GM18505 (cell line): ENCODE results near the gene ZSCAN12.
"Not testable (repeated sequence)": the region's sequence is repeated elsewhere in the genome, so short reads cannot be mapped to it uniquely, and the experiment has no call there.

Source experiments
- ATAC-seq: cut with Tn5 transposase; IDR thresholded peaks from one replicate; pipeline ENCODE4 v1.9.1; 2021; ENCODE audit not compliant: unreplicated experiment
- POLR2A ChIP-seq: IDR thresholded peaks from 4 replicates; pipeline ENCODE4 v1.6.1; 2011; ENCODE audit warnings: borderline replicate concordance; ENCODE audit not compliant: insufficient read depth, insufficient read length; ENCODE audit errors: extremely low read depth

The ZSCAN12 gene

DNA sequence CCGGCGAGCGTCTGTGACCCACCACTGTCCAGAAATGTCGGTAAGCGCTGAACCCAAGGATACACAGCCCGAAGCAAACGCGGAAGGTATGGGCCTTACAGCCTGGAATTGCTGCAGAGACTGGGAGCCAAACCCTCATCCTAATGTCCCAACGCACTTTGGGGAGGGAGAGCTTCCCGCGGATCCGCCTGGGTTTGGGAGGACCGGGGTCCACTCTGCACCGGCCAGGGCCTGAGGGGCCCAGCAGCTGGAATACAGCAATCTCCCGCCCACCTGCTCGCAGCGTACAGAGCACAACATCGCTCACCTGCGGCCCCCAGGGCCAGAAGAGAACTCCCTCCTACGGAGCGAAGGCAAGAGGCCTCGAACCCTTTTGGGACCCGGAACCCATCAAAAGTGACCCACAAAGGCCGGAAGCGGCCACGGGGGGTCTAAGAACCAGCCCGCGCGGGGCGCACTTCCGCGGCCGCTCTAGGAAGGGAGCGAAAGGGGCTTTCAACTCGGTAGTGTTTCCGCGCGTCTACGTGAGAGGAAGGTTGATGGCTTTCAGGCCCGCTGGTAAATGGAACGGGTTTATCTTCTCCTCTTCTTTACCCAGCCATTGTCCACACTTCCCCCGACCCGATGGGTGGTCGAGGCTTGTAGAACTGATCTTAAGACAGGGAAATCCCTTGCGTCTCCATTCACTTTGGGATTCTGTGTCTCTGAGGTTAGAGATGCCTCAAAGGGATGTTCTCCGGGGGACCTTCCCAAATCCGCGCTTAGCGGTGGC, at the start of gene ZSCAN12:
ZSCAN12 (minus strand) TSS at position 398 of the 772 bp plus-strand sequence. CDS start 1,342 bp downstream, outside the sequence.
- ATAC-seq, result peak; percentile 89
- TF ChIP-seq POLR2A, result peak; percentile 94

DNA sequence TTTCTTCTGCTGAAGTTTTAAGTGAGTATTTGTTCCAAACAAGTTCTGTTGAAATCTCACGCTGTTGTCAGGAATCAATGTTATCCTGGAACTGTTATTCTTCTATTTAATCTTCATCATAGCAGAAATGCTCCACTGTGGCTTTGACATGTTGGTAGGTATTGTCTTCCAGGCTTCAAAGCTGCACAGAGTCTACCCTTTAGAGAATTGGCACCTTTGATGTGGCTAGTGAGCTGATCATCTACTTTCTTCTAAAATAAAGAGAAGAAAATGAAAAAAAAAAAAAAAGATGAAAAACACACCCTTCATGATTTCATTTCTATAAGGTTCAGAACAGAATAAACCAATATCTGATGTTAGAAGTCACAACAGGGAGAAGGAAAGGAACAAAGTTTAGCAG, 49.5 kb upstream of the ZSCAN12 start:
- no peak for TF ChIP-seq POLR2A
- no peak for ATAC-seq

DNA sequence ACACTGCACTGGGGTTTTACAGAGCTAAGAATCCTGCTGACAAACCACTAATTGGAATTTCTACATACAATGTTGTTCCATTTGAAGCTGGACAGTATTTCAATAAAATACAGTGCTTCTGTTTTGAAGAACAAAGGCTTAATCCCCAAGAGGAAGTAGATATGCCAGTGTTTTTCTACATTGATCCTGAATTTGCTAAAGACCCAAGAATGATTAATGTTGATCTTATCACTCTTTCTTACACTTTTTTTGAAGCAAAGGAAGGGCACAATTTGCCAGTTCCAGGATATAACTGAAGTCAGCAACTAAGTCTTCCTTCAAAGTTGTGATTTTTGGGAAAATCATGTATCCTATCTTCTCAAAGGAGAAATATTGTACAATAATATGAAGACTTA, 48.0 kb upstream of the ZSCAN12 start:
- not testable (repeated sequence) for ATAC-seq

DNA sequence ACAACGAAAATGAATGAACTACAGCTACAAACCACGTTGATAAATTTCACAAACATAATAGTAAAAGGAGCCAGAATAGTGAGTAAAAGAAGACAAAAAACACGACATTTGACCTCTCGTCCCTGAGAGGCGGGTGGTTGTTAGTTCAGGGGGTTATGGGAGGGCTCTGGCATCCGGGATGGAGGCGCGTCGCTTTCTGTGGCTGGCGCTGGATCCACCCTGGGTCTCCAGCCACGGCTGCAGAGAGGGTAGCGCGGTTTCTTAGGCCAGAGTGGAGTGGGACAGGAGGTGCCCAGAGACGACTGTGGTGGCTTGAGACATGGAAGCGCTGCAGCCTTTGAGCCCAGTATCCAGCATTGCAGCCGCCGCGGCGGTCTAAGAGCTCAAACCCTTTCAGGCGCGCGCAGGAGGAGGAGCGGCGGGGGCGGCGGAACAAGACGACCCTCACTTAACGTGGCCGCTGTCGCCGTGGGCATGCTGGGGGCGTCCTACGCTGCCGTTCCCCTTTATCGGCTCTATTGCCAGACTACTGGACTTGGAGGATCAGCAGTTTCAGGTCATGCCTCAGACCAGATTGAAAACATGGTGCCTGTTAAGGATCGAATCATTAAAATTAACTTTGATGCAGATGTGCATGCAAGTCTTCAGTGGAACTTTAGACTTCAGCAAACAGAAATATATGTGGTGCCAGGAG, 47.4 kb upstream of the ZSCAN12 start:
- ATAC-seq, result no peak
- TF ChIP-seq POLR2A, result no peak

DNA sequence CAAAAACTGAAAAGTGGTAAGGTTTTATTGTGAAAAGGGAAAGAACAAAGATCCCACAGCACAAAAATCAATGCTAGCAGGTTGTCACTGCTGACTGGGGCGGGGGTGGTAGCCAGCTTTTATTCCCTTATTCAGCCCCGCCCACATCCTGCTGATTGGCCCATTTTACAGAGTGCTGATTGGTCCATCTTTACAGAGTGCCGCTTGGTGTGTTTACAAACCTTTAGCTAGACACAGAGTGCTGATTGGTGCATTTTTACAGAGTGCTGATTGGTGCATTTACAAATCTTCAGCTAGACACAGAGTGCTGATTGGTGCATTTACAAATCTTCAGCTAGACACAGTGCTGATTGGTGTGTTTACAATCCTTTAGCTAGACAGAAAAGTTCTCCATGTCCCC, 45.2 kb upstream of the ZSCAN12 start:
- not testable (repeated sequence) for ATAC-seq

DNA sequence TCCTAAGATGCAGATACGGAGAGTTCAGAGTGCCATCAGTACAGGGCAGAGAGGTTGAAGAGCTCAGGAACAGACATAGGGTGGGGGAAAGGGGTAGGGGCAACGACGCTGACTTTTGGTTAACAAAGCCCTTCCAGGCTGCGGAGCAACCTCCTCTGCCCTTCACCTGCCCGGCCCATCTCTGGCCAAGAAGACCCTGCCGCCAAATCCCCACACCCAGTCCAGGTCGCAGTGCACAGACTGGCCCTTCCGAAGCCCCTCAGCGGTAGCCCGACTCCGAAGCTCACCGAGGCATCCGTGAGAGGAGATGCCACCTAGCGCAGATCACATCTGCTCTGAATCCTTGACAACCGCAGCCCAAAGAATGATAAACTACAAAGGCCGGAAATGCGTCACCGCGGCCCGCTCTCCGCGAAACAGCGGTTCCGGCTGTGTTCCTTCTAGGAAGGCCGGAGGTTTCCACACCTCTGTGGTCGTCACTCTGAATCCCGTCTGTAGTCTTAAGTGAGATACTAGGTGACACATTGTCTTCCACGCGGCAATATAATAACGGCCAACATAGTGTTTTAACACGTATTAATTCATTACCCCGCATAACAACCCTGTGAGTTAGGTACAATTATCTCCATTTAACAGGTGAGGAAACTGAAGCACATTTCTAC, 43.7 kb upstream of the ZSCAN12 start, which contains the start of gene ZSCAN23:
ZSCAN23 (minus strand) TSS at position 380 of the 662 bp plus-strand sequence. CDS start 7,225 bp downstream, outside the sequence.
- peak; percentile 85 for TF ChIP-seq POLR2A
- ATAC-seq, result peak; percentile 86

DNA sequence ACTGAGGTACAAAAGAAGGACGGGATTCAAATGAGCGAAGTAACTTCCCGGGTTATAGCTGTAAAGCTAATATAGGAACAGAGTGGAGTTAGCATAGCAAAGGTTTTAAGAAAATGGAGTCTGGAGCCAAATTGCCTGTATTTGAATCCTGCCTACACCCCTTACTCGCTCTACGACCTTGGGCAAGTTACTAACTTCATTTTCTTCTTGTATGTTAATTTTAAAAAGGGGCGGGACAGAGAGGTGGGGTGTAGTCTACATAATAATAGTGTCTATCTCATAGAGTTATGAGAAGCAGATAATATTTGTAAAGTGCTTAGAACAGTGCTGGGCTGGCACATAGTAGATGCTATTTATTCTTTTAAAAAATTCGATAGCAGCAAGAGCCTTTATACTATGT, 43.0 kb upstream of the ZSCAN12 start:
- no peak for TF ChIP-seq POLR2A
- ATAC-seq, result no peak

DNA sequence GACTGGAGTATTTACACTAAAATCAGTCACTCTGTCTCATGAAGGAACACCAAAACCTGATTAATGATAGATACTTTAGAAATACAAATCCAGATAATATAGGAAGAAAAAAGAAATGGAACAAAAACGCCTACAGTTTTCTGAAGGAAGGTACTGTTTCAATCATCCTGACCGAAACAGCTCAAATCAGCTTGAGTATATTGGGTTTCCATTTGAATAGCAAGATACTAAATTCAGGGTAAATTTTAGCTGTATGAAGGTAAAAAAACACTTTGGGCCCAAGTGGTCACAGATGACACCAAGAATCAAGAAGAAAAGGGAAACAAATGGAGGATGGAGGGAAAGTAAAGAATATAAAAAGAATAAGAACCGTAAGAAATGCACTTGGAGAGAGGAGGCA, 36.9 kb upstream of the ZSCAN12 start:
- TF ChIP-seq POLR2A, result no peak
- ATAC-seq, result no peak

DNA sequence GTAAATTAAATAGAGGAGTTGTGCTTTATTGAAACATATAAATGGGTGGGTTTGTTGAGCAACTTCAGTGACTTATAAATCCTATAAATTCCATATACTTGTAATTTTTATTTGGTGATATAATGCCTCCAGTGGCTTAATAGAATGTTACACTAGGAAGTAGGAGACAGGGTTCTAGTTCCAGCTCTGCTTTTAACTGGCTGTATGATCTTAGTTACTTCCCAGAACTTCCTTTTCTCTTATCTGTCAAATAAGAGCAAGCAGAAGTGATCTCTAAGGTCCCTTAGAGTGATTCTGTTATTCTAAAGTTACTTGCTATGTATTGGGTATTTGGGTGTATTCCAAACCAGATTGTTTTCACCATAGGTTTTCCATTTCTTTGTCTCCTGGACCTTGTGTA, 33.6 kb upstream of the ZSCAN12 start:
- ATAC-seq, result no peak
- no peak for TF ChIP-seq POLR2A

DNA sequence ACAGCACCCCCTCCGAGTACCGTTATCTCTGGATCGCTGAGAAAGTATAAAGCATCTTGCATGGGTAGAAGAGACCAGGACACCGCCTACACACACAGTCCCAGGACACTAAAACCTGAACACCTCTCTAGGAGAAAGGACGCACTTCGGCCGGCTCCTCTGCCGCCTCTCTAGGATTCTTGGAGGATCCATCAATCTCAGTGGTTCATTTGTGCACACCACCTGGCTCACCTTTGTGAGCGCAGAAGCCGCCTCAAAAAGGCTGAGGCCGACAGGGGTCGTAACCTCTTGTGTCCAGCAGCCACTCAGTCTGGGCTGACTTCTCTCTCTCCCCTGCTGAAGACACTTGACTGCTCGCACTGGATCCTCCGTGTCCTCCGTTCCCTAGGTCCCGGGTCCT, 30.2 kb upstream of the ZSCAN12 start:
- ATAC-seq, result no peak
- TF ChIP-seq POLR2A, result no peak

DNA sequence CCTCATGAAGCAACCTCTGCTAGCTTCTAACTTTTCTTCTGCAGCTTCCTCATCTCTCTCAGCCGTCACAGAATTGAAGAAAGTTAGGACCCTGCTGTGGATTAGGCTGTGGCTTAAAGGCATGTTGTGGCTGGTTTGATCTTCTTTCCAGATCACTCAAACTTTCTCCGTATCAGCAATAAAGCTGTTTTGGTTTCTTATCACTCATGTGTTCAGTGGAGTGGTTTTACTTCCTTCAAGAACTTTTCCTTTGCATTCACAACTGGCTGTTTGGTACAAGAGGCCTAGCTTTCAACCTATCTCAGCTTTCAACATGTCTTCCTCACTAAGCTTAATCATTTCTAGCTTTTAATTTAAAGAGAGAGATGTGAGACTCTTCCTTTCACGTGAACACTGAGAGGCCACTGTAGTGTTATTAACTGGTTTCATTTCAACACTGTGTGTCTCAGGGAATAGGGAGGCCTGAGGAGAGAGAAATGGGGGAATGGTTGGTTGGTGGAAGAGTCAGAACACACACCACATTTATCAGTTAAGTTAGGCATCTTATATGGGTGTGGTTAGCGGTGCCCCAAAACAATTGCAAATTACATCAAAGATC, 26.5 kb upstream of the ZSCAN12 start:
- ATAC-seq, result no peak
- no peak for TF ChIP-seq POLR2A

DNA sequence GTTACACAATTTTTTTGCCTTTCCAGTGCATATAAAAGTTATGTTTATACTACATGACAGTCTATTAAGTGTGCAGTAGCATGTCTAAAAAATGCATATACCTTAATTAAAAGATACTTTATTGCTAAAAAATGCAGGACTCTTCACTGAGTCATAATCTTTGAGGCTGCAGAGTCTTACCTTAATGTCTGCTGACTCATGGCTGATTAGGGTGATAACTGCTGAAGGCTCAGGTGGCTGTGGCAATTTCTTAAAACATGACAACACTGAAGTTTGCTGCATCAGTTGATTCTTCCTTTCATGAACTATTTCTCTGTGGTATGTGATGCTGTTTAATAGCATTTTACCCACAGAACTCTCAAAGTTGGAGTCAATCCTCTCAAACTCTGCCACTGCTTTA, 24.6 kb upstream of the ZSCAN12 start:
- no peak for TF ChIP-seq POLR2A
- ATAC-seq, result no peak

DNA sequence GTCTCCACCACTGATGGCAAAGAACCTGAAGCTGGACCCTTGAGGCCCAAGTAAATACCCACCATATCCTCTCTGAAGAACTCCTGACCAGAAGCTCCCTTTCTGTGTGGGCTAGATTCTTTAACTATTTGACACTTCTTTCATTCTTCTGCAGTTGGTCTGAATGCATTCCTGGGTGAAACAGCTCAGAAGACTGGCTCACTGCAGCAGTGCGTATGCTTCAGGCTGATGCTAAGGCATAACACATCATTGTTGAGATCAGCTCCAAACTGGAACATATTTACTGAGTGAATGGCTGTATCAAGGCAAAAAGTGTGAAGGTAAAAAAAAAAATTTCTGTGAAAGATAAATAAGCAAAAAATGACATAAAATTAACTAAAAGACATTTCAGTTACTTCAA, 24.0 kb upstream of the ZSCAN12 start:
- ATAC-seq, result no peak
- TF ChIP-seq POLR2A, result no peak

DNA sequence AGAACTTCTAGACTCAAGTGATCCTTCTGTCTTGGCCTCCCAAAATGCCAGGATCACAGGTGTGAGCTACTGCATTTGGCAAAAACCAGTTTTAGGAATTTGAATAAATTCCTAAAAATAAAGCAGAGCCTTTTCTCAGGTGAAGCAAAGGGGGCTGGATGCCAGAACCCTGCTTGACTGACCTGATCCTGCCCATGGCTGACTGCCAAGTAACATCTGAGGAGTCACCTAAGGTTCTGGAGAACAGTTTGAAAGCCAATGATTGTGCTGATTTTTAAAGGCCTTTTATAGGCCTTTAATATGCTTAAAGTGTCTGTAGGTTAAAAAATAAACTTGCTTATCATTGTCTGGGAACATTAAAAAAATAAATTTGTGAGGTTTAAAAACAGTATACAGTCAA, 14.1 kb upstream of the ZSCAN12 start:
- ATAC-seq, result no peak
- no peak for TF ChIP-seq POLR2A

DNA sequence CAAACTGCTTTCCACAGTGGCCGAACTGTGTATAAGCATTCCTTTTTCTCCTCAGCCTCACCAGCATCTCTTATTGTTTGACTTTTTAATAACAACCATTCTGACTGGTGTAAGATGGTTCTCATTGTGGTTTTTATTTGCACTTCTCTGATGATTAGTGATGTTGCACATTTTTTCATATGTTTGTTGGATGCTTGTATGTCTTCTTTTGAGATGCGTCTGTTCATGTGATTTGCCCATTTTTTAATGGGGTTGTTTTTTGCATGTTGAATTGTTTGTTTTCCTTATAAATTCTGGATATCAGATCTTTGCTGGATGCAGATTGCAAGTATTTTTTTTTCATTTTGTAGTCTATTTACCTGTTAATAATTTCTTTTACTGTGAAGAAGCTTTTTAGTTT, 11.2 kb upstream of the ZSCAN12 start:
- TF ChIP-seq POLR2A, result no peak
- no peak for ATAC-seq
